GM21576 (cell line): Measurements from ENCODE around the gene RHBDL1.

Source experiments
- ATAC-seq: cut with Tn5 transposase; IDR thresholded peaks from one replicate; pipeline ENCODE4 v1.9.1; 2021; ENCODE audit warnings: mild to moderate bottlenecking, moderate library complexity; ENCODE audit not compliant: unreplicated experiment

The RHBDL1 gene

GRCh38 chr16:672371-672770 lies 3.1 kb upstream of the RHBDL1 start:
- ATAC-seq: no peak

GRCh38 chr16:672851-673250 lies 2.6 kb upstream of the RHBDL1 start:
- no peak for ATAC-seq

- no peak for ATAC-seq
These were observed 2.0 kb upstream of the RHBDL1 start for GRCh38 chr16:673399-673991.

- no peak for ATAC-seq
These were observed 1.1 kb upstream of the RHBDL1 start for GRCh38 chr16:674214-674881.

- ATAC-seq: no peak
These were observed 553 bp downstream of the RHBDL1 start for GRCh38 chr16:675884-676564.

GRCh38 chr16:676565-676902 lies 1.1 kb downstream of the RHBDL1 start:
- no peak for ATAC-seq

- no peak for ATAC-seq
These were observed 1.4 kb downstream of the RHBDL1 start for GRCh38 chr16:676913-677312.

GRCh38 chr16:677316-678190 lies 2.1 kb downstream of the RHBDL1 start:
- no peak for ATAC-seq

GRCh38 chr16:678209-678857 lies 2.9 kb downstream of the RHBDL1 start:
- no peak for ATAC-seq

GRCh38 chr16:678858-679813 lies 3.7 kb downstream of the RHBDL1 start:
- no peak for ATAC-seq

- ATAC-seq: peak; percentile 33
These were observed 4.5 kb downstream of the RHBDL1 start, which contains the start of gene STUB1 for GRCh38 chr16:679814-680624. Gene STUB1, plus strand, starts transcription at chr16:680410. Its CDS starts 116 bp downstream, at chr16:680526.

GRCh38 chr16:680625-680945 lies 5.1 kb downstream of the RHBDL1 start:
- ATAC-seq: no peak

- no peak for ATAC-seq
These were observed 5.7 kb downstream of the RHBDL1 start for GRCh38 chr16:680967-681745.

GRCh38 chr16:681746-682427 lies 6.4 kb downstream of the RHBDL1 start:
- no peak for ATAC-seq

GRCh38 chr16:682493-683395 lies 7.3 kb downstream of the RHBDL1 start:
- no peak for ATAC-seq

- no peak for ATAC-seq
These were observed 8.1 kb downstream of the RHBDL1 start for GRCh38 chr16:683396-684070.
